Pons (tissue), 1 donor: ENCODE results near the gene CCR2.
"Not testable (repeated sequence)": the region's sequence is repeated elsewhere in the genome, so short reads cannot be mapped to it uniquely, and the experiment has no call there.

Experiments used
- DNase-seq: peaks from one replicate; pipeline ENCODE4 v3.0.0-alpha.2; 2016; ENCODE audit warnings: low spot score

Gene CCR2

DNA sequence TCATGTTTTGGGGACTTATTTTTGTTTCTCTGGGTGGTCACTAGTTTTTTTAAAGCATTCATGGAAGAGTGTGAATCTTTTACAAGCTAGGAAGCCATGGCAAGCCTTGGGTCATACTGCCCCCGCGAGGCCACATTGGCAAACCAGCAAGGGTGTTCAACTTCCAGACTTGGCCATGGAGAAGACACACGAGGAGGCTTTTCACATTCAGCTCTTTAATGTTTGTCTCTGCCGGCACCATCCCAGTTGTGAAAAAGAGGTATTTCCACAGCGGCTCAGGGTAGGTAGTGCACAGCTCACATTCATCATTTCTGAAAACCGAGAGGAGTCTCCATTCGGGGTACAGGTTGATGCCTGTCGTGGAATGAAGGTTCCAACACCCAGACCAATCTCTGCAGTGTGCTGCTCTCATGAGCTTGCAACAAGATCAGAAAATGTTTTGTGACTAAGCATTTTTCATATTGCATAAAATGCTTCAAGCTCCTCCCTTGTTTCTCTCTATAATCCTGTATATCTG is 24.6 kb downstream of the CCR2 start:
- peak; percentile 71 for DNase-seq

DNA sequence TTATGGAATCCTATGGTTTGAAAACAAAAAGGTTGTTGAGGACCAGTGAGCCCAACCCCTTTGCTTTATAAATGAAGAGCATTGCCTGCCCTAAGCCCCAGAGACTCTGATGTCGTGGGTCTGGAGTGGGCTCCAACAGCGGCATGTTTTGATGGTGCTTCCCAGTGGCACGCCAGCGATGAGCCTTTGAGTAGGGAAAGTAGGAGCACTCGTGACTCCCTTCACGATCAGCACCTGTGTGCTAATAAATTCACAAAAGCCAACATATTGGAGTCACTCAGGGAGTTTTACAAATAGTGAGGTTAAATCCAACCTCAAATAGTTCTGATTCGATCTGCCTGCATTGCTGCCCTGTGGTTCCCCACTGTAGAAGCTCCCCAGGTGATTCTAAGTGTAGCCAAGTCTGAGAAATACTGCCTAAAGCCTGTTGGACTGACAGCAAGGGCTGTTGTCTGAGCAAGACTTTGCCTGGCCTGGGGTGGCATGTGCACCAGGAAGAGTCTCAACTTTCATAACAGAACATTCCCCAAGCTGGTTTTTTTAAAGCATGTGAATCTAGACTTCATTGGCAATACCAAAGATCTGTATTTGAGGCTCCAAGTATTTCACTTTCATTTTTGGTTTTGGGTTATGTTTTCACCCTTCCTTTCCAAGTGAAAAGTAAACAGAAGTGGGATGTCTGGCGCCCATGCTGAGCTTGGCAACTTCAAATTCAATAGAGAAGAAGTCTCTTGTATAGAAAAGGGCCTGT is 26.7 kb downstream of the CCR2 start:
- peak; percentile 22 for DNase-seq

DNA sequence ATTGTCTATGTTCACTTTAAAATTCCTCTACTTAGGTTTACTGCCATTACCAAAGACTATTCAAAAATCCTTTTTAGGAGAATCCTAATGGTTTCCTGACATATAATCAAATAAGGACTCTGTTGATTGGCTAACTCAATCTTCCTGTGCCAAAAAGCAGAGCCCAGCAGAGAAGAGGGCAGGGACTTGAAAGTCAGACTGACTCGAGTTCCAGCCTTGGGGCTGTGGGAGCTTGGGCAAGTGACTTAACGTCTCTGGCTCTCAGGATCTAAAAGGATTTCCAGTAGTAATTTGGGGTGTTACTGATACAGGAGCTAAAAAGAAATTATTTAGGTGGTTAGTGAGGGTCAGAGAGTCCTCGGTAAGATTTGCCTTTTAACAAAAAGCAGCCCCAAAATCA is 27.7 kb downstream of the CCR2 start:
- no peak for DNase-seq

DNA sequence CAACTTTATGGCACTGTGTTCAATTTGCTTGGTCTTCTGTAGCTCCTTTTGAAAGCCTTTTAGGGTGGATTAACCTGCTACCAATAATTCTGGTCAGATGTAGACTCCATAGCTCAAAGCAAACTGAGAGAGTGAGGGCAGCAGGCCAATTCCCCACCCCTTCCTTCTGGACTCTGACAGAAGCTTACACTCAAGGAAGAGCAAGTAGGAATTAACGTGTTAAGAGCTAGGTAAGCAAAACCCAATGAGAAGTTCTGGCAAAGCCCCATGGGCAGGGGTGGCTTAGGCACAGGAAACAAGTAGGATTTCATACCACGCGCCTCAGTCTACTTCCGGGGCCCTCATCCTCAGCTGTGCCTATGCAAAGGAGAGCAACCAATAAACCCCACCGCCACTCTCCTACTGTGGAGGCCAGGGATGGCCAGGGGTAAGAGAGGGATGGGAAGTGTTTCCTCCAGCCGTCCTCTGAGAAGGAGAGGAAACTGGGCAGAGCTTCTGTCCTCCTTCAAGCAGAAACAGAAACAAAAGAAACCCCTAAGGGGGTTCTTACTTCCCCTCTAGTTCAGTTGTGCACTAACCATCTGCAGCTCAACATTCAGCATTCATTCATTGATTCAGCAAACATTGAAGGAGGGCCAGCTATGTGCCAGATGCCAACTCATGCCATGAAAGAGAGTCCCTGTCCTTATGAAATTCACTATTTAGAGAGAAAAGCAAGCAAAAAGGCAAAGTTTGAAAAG is 29.5 kb downstream of the CCR2 start:
- peak; percentile 61 for DNase-seq

DNA sequence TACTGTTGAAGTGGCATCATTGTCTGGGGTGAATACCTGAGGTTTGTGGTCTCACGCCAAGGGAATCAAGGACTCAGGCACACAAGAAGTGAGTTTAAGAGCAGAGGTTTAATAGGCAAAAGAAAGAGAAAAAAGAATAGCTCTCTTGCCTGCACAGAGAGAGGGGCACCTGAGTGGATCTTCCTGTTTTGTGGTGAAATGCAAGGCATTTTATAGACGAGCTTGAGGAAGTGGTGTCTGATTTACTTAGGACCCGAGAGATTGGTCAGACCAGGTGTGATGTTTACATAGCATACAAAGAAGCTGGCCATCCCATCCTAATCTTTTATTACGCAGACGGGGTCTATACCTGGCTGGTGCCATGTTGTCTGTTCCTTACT is 30.0 kb downstream of the CCR2 start:
- no peak for DNase-seq

DNA sequence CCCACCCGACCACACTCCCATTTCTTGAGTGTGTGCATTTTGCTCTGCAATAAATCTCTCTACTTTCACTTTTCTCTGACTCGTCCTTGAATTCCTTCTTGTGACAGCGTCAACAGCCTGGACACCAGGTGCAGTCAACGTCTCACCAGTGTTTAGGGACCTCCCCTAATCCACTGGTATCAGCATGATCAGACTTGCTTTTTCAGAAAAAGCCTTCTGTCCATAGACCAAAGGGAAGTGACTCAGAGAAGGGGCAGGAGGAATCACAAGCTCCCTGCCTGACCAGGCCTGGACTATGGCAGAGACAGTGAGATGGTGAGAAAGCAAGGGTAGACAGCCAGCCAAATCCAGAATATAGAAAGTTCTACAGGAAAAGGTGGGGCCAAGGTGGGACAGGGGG is 32.3 kb downstream of the CCR2 start:
- peak; percentile 72 for DNase-seq

DNA sequence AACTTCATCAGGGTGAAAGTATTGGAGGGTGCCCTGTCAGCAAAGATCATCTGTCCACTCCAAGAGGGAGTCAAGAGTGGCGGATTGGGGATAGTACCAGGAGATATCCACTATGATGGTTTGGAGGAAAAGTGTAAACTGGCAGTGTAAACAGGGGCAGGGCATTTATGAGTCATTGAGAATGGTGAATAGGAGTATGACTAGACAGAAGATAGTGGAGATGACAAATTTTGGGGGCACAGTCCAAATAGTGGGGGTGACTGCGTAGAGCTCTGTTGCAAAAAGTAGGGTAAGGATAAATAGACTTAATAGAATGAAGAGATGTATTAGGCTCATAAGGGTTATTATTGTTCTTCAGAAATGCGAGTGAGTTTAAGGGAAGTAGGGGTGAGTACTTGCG is 34.9 kb downstream of the CCR2 start:
- DNase-seq: not testable (repeated sequence)

DNA sequence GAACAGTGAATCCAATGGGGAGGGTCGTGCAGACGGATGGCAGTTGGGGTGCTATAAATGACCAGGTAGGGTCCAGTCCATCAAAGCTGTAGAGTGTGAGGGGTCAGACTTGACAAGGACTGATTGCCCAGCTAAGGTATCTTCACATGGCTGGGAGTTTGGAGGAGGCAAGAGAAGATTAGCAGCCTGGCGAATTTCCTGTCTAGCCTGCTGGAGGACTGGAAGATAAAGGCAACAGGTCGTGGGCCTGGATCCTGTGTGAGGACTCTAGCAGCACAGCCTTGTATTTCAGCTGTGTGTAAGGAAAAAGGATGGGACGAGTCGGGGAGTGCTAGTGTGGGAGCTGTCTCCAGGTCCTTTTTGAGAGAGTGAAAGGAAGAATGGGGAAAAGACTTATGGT is 35.4 kb downstream of the CCR2 start:
- no peak for DNase-seq

DNA sequence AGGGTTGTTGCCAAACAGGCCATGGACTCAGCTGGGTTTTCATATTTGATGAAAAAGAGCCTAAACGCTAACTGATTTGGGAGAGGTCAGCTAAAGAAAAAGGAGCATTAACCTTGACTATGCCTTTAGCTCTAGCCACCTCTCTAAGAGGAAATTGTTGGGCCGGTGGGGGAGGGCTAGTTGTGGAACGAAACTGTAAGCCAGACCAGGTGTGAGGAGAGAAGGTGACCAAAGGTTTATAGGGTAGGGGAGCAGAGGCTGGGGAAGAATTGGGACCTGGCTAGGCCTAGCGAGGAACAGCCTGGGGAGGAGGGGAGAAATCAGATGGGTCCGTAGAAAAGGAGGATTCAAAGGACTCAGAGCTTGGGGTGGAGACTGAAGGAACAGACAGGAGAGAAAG is 37.6 kb downstream of the CCR2 start:
- not testable (repeated sequence) for DNase-seq

DNA sequence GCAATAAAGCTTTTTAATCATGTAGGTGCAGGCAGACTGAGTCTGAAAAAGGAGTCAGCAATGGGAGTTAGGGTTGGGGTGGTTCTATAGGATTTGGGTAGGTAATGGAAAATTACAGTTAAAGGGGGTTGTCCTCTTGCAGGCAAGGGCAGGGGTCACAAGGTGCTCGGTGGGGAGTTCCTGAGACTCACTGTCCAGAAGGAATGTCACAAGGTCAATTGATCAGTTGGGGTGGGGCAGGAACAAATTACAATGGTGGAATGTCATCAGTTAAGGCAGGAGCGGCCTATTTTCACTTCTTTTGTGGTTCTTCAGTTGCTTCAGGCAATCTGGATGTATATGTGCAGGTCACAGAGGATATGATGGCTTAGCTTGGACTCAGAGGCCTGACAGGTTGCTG is 39.1 kb downstream of the CCR2 start:
- no peak for DNase-seq

DNA sequence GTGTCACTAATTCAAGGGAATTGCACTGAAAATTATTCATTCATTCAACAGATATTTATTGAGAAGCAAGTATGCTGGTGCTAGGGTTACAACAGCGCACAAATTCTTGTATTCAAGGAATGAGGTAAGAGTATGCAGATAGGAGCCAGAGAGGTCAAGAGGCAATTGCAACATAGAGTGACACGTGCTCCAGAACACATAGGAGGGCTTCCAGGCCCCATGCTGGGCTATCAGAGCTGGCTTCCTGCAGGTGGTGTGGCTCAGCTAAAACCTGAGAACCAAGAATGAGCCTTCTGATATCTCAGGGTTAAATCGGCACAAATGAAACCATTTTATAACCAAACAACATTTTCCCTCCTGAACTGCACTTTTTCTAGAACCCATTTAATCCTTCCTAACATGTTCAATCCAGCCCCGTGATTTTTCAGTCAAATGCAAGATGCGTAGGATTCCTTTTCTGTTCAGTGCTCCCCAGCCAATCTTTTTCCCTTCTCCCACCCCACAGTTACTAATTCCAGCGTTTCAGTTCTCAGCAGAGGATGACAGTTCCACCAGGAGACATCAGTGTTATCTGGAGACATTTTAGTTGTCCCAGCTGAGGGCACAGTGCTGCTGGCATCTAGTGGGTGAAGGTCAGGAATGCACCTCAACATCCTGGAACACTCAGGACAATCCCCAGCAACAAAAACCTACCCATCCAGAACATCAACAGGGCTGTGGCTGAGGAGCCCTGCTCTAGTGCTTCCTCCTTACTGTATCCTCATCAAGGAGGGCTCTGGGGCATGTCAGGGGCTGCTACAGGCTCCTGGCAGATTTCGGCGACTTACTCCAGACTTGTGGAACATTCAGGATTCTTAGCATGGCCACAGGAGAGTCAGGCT is 39.9 kb downstream of the CCR2 start:
- DNase-seq: no peak

DNA sequence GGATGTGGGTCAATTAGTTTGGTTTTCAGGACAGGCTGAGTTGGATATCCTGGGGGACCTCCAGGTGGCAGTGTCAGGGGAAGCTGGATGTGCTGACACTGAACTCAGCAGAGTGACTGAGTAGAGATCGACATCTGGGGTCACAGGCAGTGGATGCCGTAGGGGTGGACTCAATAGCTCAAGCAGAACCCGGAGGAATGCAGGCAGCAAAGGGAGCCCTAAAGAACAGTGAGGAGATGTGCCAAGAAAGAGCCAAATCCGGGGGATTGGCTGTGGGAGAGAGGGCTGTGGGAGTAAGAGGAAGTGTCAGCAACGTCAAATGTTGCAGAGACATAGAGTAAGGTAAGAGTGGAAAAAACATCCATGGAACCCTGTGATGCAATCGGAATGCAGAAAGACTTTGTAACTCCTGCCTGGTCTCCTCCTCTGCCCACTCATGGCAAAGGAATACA is 41.3 kb downstream of the CCR2 start:
- DNase-seq: no peak

DNA sequence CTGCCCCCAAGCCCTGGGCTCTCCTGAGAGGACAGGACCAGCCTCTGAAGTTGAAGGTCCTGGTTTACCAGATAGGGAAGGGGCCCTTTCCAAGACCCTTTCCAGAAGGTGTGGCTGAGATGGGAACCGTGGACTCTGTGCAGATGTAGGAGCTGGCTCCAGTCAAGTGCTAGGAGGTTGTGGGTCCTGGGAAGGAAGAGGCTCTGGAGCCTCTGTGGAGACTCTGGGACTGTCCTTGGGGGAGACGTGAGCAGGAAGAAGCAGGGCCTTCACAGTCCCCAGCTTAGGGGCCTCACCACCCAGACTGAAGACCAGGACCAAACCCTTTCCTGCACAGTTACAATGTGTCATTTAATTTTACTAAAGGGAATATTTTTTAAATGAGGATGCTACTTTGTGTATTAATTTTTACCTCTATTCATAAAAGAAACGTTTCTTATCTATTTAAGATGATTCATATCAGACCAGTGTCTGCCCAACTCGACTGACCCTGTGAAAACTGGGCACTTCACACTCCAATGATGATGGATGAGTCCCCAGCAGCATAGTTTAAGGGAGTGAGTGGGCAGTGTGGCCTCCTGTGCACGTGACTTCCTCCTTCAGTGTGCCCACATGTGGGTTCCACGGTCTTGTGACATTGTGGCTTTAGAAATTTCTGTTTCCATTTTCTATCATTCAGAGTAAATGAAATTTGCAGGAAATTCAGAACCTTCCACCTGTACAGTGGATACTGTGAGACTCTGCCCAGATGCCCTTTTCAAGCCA is 42.0 kb downstream of the CCR2 start:
- DNase-seq: no peak

DNA sequence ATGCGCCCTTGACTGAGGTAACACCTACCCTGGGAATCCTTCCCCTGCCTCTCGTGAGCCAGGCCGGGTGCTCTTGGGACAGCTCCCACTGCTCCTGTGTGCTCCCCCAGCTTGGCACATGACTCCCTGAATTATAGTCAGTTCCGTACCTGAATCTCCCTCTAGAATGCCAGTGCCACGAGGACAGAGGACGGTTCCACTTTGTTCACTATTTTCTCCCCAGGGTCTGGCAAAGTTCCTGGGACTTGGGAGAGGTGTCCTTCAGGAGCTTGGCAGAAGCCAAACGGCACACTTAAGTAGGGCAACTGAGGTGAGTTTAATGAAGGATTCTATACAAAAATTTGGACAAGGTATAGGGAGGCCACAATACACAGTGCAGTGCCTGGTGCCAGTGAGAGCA is 43.2 kb downstream of the CCR2 start:
- DNase-seq: no peak

DNA sequence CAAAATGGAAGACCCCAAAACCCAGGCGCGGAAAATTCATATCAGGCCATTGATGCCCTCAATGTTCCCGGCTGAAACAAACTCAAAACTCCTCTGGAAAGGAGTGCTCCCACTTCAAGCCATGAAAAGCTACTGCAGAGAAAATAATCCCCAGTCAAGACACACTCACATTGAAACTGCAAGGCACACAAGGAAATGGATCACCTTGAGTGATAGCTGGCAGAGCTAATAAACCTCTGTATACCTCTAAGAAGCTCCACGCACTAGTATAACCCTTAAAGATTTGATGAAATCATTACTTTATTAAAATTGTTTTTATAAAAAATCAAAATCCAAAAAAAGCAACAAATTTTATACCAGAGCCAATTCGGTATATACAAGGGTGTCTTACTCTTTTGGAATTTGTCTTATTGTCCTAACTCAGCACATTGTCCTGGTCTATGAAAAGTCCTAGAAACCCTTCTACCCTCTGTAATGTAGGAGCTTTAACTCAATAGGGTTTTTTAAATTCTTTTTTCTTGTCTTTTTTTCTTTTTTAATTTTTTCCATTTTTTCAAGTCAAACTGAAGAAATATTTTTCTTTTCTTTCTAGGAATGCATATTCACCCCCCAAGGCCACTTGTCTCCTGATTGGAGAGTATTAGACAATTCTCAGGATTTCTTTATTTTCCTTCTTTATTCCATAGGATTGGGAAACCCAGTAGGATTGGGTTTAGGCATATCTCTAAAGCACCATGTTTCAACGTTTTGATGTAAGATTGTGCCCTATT is 44.5 kb downstream of the CCR2 start:
- no peak for DNase-seq

DNA sequence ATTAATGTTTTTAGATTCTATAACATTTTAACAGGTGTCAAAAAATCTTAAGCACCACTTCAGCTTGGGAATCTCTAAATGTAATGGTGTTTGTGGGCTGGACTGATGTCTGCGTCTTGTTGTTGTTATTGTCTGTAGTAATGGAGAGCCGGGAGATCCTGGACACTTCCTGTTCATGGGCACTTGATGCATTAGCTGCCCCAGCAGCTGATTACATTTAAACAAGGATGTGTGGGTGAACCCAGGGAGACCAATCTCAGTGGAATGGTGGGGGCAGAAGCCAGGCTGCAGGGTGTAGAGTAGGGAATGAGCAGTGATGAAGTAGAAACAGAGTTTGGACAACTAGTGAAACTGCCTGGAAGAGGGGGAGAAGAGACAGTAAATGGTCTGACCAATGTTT is 45.2 kb downstream of the CCR2 start:
- no peak for DNase-seq

DNA sequence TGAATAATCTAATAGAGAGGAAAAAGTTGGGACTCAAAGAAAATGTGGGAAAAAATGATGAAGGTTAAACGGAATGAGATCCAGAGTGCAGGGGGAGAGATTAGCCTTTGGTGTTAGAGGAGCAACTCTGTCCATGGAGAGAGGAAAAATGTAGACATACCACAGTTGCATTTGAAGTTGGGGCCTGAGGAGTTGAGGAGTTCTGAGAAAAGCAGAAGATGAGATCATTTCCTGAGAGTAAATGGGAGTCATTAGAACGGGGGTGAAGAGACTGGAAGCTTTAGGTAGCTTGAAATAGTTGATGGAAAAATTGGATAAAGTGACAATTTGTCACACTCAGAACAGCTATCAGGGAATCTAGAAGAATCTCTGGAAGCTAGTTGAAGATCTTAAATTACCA is 45.6 kb downstream of the CCR2 start:
- DNase-seq: no peak

DNA sequence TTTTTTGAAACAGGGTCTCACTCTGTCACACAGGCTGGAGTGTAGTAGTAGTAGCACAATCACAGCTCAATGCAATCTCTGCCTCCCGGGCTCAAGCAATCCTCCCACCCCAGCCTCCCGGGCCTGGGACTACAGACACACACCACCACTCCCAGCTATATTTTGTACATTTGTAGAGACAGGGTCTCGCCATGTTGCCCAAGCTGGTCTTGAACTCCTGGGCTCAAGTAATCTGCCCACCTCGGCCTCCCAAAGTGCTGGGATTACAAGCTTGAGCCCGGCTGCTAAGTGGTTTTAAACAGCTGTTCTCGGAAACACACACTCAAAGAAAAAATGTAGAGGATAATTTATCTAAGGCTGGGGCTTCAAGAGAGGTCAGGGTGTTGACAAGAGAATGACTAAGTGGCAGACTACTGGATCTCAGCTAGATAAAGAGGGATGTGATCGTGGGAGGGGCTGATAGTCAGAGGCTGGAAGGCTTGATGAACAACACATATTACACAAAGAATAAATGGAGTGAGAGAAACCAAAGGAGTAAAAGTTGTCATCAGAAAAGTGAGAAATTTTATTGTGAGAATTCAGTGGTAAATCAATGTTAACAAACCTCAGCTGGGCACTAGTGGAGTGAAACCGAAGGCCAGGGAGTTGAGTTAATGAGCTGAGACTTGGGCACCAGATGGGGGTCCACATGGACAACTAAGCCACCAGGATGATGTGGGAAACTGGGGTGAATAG is 46.3 kb downstream of the CCR2 start:
- DNase-seq: no peak

DNA sequence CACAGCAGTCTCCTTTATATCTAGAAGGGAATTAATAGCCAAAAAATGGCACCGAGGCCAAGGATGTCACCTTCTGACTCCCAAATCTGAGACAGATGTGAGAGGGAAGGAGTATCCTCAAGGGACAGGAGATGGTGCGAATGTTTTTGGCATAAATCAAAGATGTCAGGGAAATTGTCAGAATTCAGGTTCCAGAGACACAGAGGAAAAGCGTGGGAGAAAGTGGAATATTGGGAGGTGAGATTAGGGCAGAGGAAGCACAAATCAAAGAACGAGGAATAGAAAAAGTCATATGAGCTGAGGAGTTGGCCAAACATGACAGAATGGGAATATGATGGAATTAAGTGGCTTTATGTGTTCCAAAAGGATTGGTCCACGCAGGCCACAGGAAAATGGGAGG is 46.9 kb downstream of the CCR2 start:
- no peak for DNase-seq

DNA sequence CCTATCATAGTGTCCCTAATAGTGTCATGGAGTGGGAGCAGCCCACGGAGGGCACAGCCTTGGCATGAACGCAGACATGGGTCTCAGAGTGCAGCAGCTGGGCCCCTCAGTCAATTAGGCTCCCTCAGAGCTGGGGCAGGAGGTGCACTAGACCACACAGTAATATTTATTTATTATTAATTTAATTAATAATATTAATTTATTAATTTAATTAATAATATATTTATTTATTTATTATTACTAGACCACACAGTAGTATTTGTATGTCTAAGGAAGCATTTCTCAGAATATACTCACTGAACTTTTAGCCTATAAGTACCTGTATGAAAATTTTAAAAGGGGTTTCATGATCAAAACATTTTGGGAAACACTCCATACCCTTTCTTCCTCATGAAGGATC is 47.7 kb downstream of the CCR2 start:
- no peak for DNase-seq
